Esophagus squamous epithelium (tissue), 5 donors: Measurements from ENCODE around the gene IGF2BP1. TPM values are rescaled to one million over a fixed set of nuclear protein-coding genes. Genes with fewer than 3 reads are reported as not detected.

Experiments used
- DNase-seq: peaks from one replicate; lab custom pipeline; 2025; lab: John Stamatoyannopoulos, UW
- H3K27ac ChIP-seq, 4 donors: fragments of 200-600 bp; sonication (generic); one replicate each; pipeline ENCODE4 v1.5.1; 2016 to 2019; ENCODE audit warnings: mild to moderate bottlenecking in 1 of 4
- H3K27me3 ChIP-seq, 4 donors: fragments of 200-600 bp; sonication (generic); 1 replicate in 3 of 4; 2 replicates in 1 of 4; pipeline versions ENCODE4 v1.5.1 to v1.6.0; 2017 to 2021; ENCODE audit warnings: antibody characterized with exemption in 1 of 4
- H3K36me3 ChIP-seq, 3 donors: fragments of 200-600 bp; sonication (generic); one replicate each; pipeline ENCODE4 v1.5.1; 2016 to 2019
- H3K4me1 ChIP-seq, 3 donors: fragments of 200-600 bp; sonication (generic); one replicate each; pipeline ENCODE4 v1.5.1; 2017 to 2019
- H3K4me3 ChIP-seq, 4 donors: fragments of 200-600 bp; sonication (generic); 1 replicate in 3 of 4; 2 replicates in 1 of 4; pipeline ENCODE4 v1.5.1; 2016 to 2019; ENCODE audit warnings: mild to moderate bottlenecking in 2 of 4, moderate library complexity in 1 of 4
- H3K9me3 ChIP-seq, 3 donors: fragments of 200-600 bp; sonication (generic); one replicate each; pipeline ENCODE4 v1.5.1; 2016 to 2019
- POLR2A ChIP-seq, 4 donors: fragments of 450-650 bp; IDR thresholded peaks; one replicate each; pipeline ENCODE4 v1.6.1; 2017; ENCODE audit warnings: antibody characterized with exemption in 4 of 4, mild to moderate bottlenecking in 4 of 4, moderate library complexity in 3 of 4
- WGBS, 2 donors: methylation state at CpG; one replicate each; pipeline ENCODE4 v1.1.5; 2018; 5-methylcytosine and 5-hydroxymethylcytosine counted together
- intact Hi-C: fragments of 100-400 bp; cut with DNase I; formaldehyde crosslinking; loops from one replicate; pipeline ENCODE4 v1.15.0; 2022
- total RNA-seq, 4 donors: library from RNA; depleted of rRNA; stranded (reverse); fragments of >200 nt; gene quantifications; one replicate each; pipeline ENCODE4 v1.1.0, GENCODE V29; 2016
- TF ChIP-seq, protein P1 (sequence below), 6 experiments: fragments of 450-650 bp in 4 of 6; fragments of 200-600 bp in 2 of 6; sonication (generic) in 2 of 6; IDR thresholded peaks; one replicate each; pipeline ENCODE4 v1.5.1; 2016 to 2019; ENCODE audit warnings: antibody characterized with exemption in 6 of 6, mild to moderate bottlenecking in 4 of 6, moderate library complexity in 4 of 6
- donor health status: DM: yes; HTN: yes; CAD: no.

The IGF2BP1 gene
- total RNA-seq, 4 donors from 2014 or later: not detected

- Histone ChIP-seq H3K4me1 (peaks cover 3 to 24% (median 6%) of the 10 kb centered on the region in 3 donors), H3K27ac (no peak overlapping the region), H3K4me3 (no peak overlapping the region), H3K9me3 (no peaks in the 10 kb centered on the region), H3K36me3 (no peaks in the 10 kb centered on the region), H3K27me3 (peaks cover 3 to 93% (median 29%) of the 10 kb centered on the region in 4 donors)
- no peak for DNase-seq
- intact Hi-C loops: no loop called here
- WGBS, 2 donors: 51 to 65% methylated on average over 13 to 15 of the region's 22 CpGs
- TF ChIP-seq, protein P1, sequence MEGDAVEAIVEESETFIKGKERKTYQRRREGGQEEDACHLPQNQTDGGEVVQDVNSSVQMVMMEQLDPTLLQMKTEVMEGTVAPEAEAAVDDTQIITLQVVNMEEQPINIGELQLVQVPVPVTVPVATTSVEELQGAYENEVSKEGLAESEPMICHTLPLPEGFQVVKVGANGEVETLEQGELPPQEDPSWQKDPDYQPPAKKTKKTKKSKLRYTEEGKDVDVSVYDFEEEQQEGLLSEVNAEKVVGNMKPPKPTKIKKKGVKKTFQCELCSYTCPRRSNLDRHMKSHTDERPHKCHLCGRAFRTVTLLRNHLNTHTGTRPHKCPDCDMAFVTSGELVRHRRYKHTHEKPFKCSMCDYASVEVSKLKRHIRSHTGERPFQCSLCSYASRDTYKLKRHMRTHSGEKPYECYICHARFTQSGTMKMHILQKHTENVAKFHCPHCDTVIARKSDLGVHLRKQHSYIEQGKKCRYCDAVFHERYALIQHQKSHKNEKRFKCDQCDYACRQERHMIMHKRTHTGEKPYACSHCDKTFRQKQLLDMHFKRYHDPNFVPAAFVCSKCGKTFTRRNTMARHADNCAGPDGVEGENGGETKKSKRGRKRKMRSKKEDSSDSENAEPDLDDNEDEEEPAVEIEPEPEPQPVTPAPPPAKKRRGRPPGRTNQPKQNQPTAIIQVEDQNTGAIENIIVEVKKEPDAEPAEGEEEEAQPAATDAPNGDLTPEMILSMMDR (IDR thresholded peaks at IDR 0.05): no peak
- TF ChIP-seq POLR2A (IDR thresholded peaks at IDR 0.05): no peak
These were observed 18.2 kb downstream of the IGF2BP1 start for GRCh38 chr17:49015179-49015923.

DNA sequence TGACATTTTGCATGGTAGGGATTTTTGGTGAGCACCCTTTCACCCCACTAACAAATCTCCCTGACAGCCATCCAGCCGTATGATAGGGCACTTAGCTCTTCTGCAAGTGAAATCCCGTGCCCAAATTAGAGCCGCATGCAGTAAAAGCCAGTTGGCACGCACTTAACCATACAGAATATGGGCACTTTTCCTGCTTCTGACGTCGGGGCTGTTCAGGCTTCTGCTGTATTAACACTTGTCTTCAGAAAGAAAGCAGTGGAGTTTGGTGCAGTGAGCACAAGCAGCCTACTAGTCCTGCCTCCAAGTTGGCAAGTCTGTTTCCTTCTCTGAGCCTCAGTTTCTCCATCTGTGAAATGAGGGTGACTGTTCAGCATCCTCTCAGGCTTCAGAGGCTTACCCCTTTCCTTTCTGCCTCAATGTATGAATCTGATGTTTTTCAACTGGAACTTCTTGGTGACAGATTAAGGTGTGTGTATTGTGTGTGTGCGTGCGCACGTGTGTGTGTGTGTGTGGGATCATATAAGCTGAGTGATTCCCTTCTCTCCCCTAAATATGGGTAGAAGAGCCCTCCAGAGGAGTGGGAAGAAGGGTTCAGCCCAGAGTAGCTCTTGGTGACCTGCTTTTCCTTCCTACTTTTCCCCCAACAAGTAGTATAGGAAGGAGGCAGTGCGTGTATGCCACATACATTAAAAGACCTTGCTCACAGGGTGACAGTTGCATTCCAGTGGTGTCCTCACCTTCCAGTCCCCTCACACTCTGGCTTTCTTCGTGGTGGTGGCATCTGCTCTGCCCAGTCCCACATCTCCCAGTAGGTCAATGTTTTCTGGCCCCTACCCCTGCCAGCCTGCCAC, 19.0 kb downstream of the IGF2BP1 start:
- 17 to 37% methylated on average over 10 to 11 of the region's 11 CpGs for WGBS, 2 donors
- intact Hi-C loops: no loop called here
- no peaks in the 10 kb centered on the region for H3K36me3 ChIP-seq
- DNase-seq: no peak
- no peak overlapping the region for H3K27ac ChIP-seq
- H3K4me3 ChIP-seq: no peak overlapping the region
- TF ChIP-seq, protein P1 (IDR thresholded peaks at IDR 0.05): no peak
- no peak for TF ChIP-seq POLR2A (IDR thresholded peaks at IDR 0.05)
- H3K9me3 ChIP-seq: no peaks in the 10 kb centered on the region
- H3K27me3 ChIP-seq: peaks cover 3 to 92% (median 29%) of the 10 kb centered on the region in 4 donors
- H3K4me1 ChIP-seq: peaks cover 3 to 24% (median 6%) of the 10 kb centered on the region in 3 donors

GRCh38 chr17:49016775-49017463, 19.7 kb downstream of the IGF2BP1 start:
- intact Hi-C loops: no loop called here
- Histone ChIP-seq H3K36me3 (no peaks in the 10 kb centered on the region), H3K4me1 (peaks cover 3 to 24% (median 6%) of the 10 kb centered on the region in 3 donors), H3K27ac (no peak overlapping the region), H3K9me3 (no peaks in the 10 kb centered on the region), H3K4me3 (no peak overlapping the region), H3K27me3 (peaks cover 3 to 92% (median 29%) of the 10 kb centered on the region in 4 donors)
- TF ChIP-seq POLR2A (IDR thresholded peaks at IDR 0.05): no peak
- TF ChIP-seq, protein P1 (IDR thresholded peaks at IDR 0.05): no peak
- WGBS, 2 donors: 5 to 19% methylated on average over 2 to 13 of the region's 16 CpGs
- DNase-seq: no peak

GRCh38 chr17:49018116-49018612, 21.0 kb downstream of the IGF2BP1 start:
- H3K4me1 ChIP-seq: peaks cover 3 to 24% (median 6%) of the 10 kb centered on the region in 3 donors
- no peaks in the 10 kb centered on the region for H3K36me3 ChIP-seq
- H3K9me3 ChIP-seq: no peaks in the 10 kb centered on the region
- peaks cover 3 to 90% (median 21%) of the 10 kb centered on the region in 4 donors for H3K27me3 ChIP-seq
- no peak for TF ChIP-seq POLR2A (IDR thresholded peaks at IDR 0.05)
- H3K4me3 ChIP-seq: no peak overlapping the region
- no peak overlapping the region for H3K27ac ChIP-seq
- intact Hi-C loops: no loop called here
- WGBS, 2 donors: 80 to 83% methylated on average over 4 of the region's 4 CpGs
- DNase-seq: no peak

DNA sequence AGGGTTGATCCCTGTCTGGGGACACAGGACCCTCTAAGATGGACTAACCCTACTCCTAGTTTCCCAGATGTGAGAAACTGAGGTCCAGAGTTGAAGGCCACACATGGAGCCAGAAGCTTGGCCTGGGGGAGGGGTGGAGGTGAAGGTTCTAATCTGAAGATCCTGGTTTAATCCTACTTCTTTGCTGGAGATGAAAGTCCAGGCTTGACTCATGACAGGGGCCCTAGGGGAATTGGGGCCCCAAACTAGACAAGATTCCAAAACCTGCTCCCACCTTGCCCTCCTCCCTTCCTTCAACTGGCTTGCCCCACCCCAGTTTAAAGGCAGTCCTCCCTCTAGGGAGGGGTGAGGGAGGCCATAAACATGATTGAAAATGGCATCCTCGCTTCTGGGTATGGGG, 21.6 kb downstream of the IGF2BP1 start:
- intact Hi-C loops: no loop called here
- no peak overlapping the region for H3K27ac ChIP-seq
- peaks cover 3 to 84% (median 15%) of the 10 kb centered on the region in 4 donors for H3K27me3 ChIP-seq
- H3K9me3 ChIP-seq: no peaks in the 10 kb centered on the region
- TF ChIP-seq POLR2A (IDR thresholded peaks at IDR 0.05): no peak
- TF ChIP-seq, protein P1 (IDR thresholded peaks at IDR 0.05): no peak
- H3K36me3 ChIP-seq: no peaks in the 10 kb centered on the region
- 83% methylated on average over 1 of the region's 1 CpG; no CpG with 5 or more reads in 1 of the 2 donors for WGBS, 2 donors
- H3K4me1 ChIP-seq: peaks cover 3 to 20% (median 6%) of the 10 kb centered on the region in 3 donors
- no peak for DNase-seq
- H3K4me3 ChIP-seq: no peak overlapping the region
